Sigmoid colon (tissue), 7 donors: ENCODE results near the gene UBE2M. TPM values are rescaled to one million over a fixed set of nuclear protein-coding genes. Genes with fewer than 3 reads are reported as not detected.

Experiments used
- DNase-seq: peaks from one replicate; pipeline ENCODE4 v3.0.0-alpha.2; 2019
- H3K27ac ChIP-seq, 4 donors: fragments of 200-600 bp; sonication (generic); one replicate each; pipeline ENCODE4 v1.5.1; 2016 to 2019; ENCODE audit warnings: mild to moderate bottlenecking in 1 of 4
- H3K27me3 ChIP-seq, 3 donors: fragments of 200-600 bp; sonication (generic); one replicate each; pipeline ENCODE4 v1.5.1; 2019; ENCODE audit warnings: mild to moderate bottlenecking in 1 of 3
- H3K36me3 ChIP-seq, 4 donors: fragments of 200-600 bp; sonication (generic); one replicate each; pipeline ENCODE4 v1.5.1; 2016 to 2019
- H3K4me1 ChIP-seq, 4 donors: fragments of 200-600 bp; sonication (generic); one replicate each; pipeline ENCODE4 v1.5.1; 2017 to 2019
- H3K4me3 ChIP-seq, 4 donors: fragments of 200-600 bp; sonication (generic); one replicate each; pipeline ENCODE4 v1.5.1; 2017 to 2019; ENCODE audit warnings: mild to moderate bottlenecking in 2 of 4, moderate library complexity in 1 of 4
- H3K9me3 ChIP-seq, 4 donors: fragments of 200-600 bp in 3 of 4; sonication (generic) in 3 of 4; one replicate each; pipeline versions ENCODE4 v1.5.1 to v1.6.1; 2013 to 2019
- EP300 ChIP-seq, 4 donors: sonication (generic); formaldehyde crosslinking; IDR thresholded peaks; one replicate each; pipeline ENCODE4 v1.6.1; 2017; ENCODE audit warnings: antibody characterized with exemption in 4 of 4
- POLR2A ChIP-seq, 2 donors: fragments of 450-650 bp; IDR thresholded peaks; one replicate each; pipeline ENCODE4 v1.6.1; 2016; ENCODE audit warnings: antibody characterized with exemption in 2 of 2, mild to moderate bottlenecking in 2 of 2, moderate library complexity in 2 of 2
- POLR2AphosphoS5 ChIP-seq, 4 donors: sonication (generic); formaldehyde crosslinking; IDR thresholded peaks; one replicate each; pipeline ENCODE4 v1.6.1; 2017; ENCODE audit warnings: antibody characterized with exemption in 4 of 4
- WGBS, 2 donors: extraction: QIAGEN DNeasy Blood & Tissue Kit; methylation state at CpG; one replicate each; pipeline ENCODE4 v1.1.7; 2013; 5-methylcytosine and 5-hydroxymethylcytosine counted together
- intact Hi-C: fragments of 100-400 bp; cut with DNase I; formaldehyde crosslinking; loops from one replicate; pipeline ENCODE4 v1.15.1; 2023
- polyA plus RNA-seq, 3 donors: library from polyadenylated mRNA; stranded (reverse); fragments of 200-250 nt; gene quantifications; one replicate each; pipeline ENCODE4 v1.2.3, GENCODE V29; 2013
- total RNA-seq, 4 donors: library from RNA; depleted of rRNA; stranded (reverse); fragments of >200 nt; gene quantifications; one replicate each; pipeline ENCODE4 v1.1.0, GENCODE V29; 2016
- TF ChIP-seq, protein P1 (sequence below), 4 experiments: fragments of 450-650 bp in 3 of 4; fragments of 200-600 bp in 1 of 4; IDR thresholded peaks; one replicate each; pipeline ENCODE4 v1.5.1; 2016 to 2019; ENCODE audit warnings: antibody characterized with exemption in 4 of 4, mild to moderate bottlenecking in 3 of 4, moderate library complexity in 2 of 4
- donor health status: healthy with polysubstance abuse.
- donor health status: Bipolar disorder and iron deficiency.
- donor health status: healthy.

Gene UBE2M
- total and polyA plus RNA-seq, 7 donors, result 22.4 to 58.5 (median 37.5) TPM

DNA sequence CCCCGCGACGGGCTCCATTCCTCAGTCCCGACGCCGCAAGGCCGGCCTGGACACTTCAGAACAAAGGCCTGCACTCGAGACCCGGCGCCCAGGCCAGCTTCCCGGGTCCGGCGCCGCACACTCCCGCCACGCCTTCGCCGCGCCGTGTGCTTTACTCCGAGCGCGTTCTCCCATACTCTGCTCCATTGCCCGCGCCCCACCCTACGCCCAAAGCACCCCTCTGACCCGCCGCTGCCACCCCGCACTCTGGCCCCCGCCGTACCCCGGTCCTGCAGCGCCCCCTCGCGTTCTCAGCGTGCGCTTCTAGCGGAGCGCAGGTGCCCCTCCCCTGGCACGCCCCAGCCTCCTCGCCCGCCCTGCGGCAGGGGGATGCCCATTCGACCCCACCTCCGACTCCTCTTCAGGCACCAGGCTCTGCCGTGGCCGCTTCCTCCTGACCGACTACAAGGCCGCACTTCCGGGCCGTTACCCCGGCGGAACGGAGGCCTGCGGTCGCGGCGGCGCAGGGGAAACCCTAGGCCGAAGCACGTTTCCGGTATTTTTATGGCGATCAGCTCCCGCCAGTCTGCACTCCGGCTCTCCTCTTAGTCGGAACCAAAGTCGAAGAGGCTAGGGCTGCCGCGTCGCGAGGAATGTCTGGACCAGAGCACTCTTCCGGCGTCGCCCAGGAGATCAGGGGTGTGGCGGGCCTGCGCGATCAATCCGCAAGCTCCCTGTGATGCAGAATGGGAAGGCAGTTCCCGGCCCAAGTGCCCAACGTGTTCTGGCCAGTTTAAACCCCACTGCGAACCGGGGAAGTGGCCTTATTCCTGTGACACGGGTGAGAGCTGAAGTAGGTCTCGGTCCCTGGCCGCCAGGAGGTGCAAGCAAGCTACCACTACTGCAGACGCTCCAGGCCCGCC lies 38.8 kb downstream of the UBE2M start, which contains the start of gene ZBTB45:
Gene ZBTB45, minus strand, starts transcription at position 456 of the 902 bp plus-strand sequence. CDS start 2,137 bp downstream, outside the sequence.
- 0% methylated on average over 87 of the region's 87 CpGs for WGBS, 2 donors
- intact Hi-C loops, result loop anchor here (1.0 to 2.0 kb wide), 3 partner anchors 24 to 53 kb away; partner anchors contain the start of gene CHMP2A

DNA sequence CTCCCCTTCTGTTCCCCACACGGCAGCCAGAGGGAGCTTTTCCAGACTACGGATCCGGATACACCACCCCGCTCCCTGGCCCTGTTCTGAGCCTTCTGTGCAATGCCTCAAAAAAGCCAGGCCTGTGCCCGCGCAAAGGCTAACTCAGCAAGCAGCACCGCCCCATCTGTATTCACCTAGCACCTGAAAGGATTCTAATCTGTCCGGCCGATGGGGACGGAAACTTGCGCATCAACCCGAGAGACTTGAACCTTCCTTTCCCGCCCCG lies 39.4 kb downstream of the UBE2M start:
- peaks cover 13 to 22% (median 16%) of the 10 kb centered on the region in 4 donors for H3K36me3 ChIP-seq
- 1% methylated on average over 14 of the region's 14 CpGs for WGBS, 2 donors
- TF ChIP-seq POLR2A (IDR thresholded peaks at IDR 0.05) (no peak), POLR2AphosphoS5 (IDR thresholded peaks at IDR 0.05) (no peak), EP300 (IDR thresholded peaks at IDR 0.05) (no peak)
- TF ChIP-seq, protein P1, sequence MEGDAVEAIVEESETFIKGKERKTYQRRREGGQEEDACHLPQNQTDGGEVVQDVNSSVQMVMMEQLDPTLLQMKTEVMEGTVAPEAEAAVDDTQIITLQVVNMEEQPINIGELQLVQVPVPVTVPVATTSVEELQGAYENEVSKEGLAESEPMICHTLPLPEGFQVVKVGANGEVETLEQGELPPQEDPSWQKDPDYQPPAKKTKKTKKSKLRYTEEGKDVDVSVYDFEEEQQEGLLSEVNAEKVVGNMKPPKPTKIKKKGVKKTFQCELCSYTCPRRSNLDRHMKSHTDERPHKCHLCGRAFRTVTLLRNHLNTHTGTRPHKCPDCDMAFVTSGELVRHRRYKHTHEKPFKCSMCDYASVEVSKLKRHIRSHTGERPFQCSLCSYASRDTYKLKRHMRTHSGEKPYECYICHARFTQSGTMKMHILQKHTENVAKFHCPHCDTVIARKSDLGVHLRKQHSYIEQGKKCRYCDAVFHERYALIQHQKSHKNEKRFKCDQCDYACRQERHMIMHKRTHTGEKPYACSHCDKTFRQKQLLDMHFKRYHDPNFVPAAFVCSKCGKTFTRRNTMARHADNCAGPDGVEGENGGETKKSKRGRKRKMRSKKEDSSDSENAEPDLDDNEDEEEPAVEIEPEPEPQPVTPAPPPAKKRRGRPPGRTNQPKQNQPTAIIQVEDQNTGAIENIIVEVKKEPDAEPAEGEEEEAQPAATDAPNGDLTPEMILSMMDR (IDR thresholded peaks at IDR 0.05), result peak in 1 of 4 experiments; percentile 60
- H3K4me3 ChIP-seq, result peak overlapping the region; percentile 74 to 75 (median 75)
- H3K27ac ChIP-seq, result peak overlapping the region; percentile 92 to 97 (median 96)
- no peaks in the 10 kb centered on the region for H3K27me3 ChIP-seq
- no peaks in the 10 kb centered on the region for H3K9me3 ChIP-seq
- H3K4me1 ChIP-seq, result peaks cover 0 to 50% (median 46%) of the 10 kb centered on the region in 4 donors
- intact Hi-C loops, result loop anchor here (1.0 to 2.0 kb wide), 2 partner anchors 36 to 53 kb away; partner anchors contain the start of gene CHMP2A
- DNase-seq, result peak; percentile 84

More for the DNA sequence above, 38.8 kb downstream of the UBE2M start, which contains the start of gene ZBTB45:
- Histone ChIP-seq H3K27ac (peak within 1 kb of the TSS; percentile 92 to 97 (median 96)), H3K4me1 (peaks cover 0 to 44% (median 40%) of the 10 kb centered on the region in 4 donors), H3K36me3 (peaks cover 13 to 22% (median 16%) of the 10 kb centered on the region in 4 donors), H3K4me3 (peak within 1 kb of the TSS; percentile 74 to 75 (median 75)), H3K9me3 (no peaks in the 10 kb centered on the region), H3K27me3 (no peaks in the 10 kb centered on the region)
- TF ChIP-seq POLR2A (IDR thresholded peaks at IDR 0.05), result peak; percentile 48 to 65
- peak; percentile 75 to 88 (median 80) for TF ChIP-seq POLR2AphosphoS5 (IDR thresholded peaks at IDR 0.05)
- TF ChIP-seq EP300 (IDR thresholded peaks at IDR 0.05), result peak in 1 of 4 donors; percentile 31
- TF ChIP-seq, protein P1 (IDR thresholded peaks at IDR 0.05), result peak; percentile 55 to 90 (median 75)
- DNase-seq, result peak; percentile 97

DNA sequence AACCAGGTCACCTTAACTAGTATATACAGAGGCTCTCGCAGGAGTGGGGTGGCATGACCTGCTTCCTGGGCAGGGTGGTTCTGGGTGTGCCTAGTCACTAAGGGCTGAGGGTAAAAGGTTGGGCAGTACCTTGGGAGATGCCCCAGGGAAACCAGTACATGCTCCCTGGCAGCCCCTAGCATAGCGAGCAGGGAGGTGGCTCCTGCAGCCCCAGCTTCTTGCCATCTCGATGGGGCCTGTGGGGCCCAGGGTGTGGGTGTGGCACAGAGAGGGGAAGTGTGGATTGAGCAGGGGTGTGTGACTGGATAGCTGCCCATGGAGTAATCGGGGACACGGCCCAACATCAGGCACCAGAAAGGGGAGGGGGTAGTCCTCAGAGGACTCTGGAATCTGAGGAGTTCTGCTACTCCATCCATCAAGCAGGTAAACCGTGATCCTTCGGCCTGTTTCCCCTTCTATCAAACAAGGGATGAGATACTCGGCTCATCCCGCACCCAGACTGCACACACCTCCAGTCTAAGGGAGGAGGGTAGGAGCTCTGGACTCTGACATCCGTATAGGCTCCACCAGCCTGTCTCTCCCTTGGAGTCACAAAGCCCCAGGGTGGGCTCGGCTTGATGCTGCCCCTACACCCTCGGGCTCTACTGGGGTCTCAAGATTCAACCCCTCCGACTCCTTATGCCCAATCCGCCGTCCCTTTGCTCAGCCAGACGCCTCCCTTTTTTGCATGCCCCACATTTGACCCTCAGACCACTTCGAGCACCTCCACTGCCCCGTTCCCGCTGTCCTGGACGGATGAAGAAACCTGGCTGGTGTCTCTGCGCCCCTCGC lies 39.9 kb downstream of the UBE2M start:
- Histone ChIP-seq H3K4me3 (peak overlapping the region; percentile 74 to 75 (median 75)), H3K36me3 (peaks cover 13 to 22% (median 16%) of the 10 kb centered on the region in 4 donors), H3K27me3 (no peaks in the 10 kb centered on the region), H3K9me3 (no peaks in the 10 kb centered on the region), H3K4me1 (peaks cover 0 to 56% (median 51%) of the 10 kb centered on the region in 4 donors), H3K27ac (peak overlapping the region; percentile 92 to 97 (median 96))
- WGBS, 2 donors, result 3 to 10% methylated on average over 22 of the region's 22 CpGs
- DNase-seq, result no peak
- TF ChIP-seq, protein P1 (IDR thresholded peaks at IDR 0.05), result peak in 3 of 4 experiments; percentile 55 to 57 (median 56)
- no peak for TF ChIP-seq POLR2A (IDR thresholded peaks at IDR 0.05)
- intact Hi-C loops, result loop anchor here (1.0 to 2.0 kb wide), 2 partner anchors 36 to 54 kb away; partner anchors contain the start of gene CHMP2A

DNA sequence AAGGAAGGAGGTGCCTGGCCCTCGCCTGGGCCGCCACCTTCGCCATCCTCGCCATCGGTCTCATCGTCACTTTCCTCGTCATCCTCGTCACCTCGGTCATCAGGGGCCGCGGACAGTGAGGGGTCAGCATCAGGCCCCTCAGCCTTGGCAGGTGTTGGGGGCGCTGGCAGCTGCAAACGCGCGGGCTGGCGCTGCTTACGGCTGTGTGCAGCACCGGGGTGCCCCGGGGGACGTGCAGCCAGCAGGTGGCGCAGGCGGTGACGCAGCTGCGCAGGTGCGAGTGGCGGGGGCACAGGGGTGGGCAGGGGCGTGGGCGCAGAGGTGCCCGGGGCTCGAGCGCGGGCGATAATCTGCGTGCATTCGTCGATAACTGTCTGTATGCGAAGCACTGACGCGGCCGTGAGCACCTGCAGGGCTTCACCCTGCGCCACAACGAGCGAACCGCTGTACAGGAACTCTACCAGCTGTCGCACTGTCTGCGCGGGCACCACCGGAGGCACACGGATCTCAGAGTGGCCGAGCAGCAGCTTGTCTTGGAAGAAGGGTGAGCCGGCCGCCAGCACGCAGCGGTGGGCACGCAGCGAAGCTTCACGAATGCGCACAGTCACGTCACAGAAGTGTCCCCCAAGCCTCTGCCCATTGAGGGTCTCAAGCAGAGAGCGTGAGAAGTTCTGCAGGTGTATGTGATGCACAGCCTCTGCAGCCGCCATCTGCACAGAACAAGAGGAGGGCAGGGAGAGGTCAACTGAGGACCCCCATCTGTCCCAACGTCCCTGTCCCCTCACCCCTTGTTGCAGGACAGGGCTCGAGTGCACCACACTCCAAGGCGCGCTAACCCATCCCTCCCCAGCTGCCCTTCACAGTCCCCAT lies 41.2 kb downstream of the UBE2M start:
- no peak for TF ChIP-seq POLR2AphosphoS5 (IDR thresholded peaks at IDR 0.05)
- TF ChIP-seq, protein P1 (IDR thresholded peaks at IDR 0.05), result no peak
- TF ChIP-seq POLR2A (IDR thresholded peaks at IDR 0.05), result no peak
- TF ChIP-seq EP300 (IDR thresholded peaks at IDR 0.05), result no peak
- Histone ChIP-seq H3K36me3 (peaks cover 13 to 22% (median 16%) of the 10 kb centered on the region in 4 donors), H3K4me1 (peaks cover 0 to 58% (median 54%) of the 10 kb centered on the region in 4 donors), H3K27me3 (no peaks in the 10 kb centered on the region), H3K9me3 (no peaks in the 10 kb centered on the region), H3K27ac (peak overlapping the region in 2 of 4 donors; percentile 92 to 95), H3K4me3 (no peak overlapping the region)
- no peak for DNase-seq
- WGBS, 2 donors, result 95% methylated on average over 65 of the region's 65 CpGs
- intact Hi-C loops, result no loop called here
